Karpas-422 (cell line): ENCODE data around the gene MISFA. TPM values are rescaled to one million over a fixed set of nuclear protein-coding genes. Genes with fewer than 3 reads are reported as not detected.

Source experiments
- DNase-seq: peaks from one replicate; pipeline ENCODE4 v3.0.0-alpha.2; 2015
- H2AFZ ChIP-seq: fragments of 200-600 bp; sonication (generic); 2 replicates; pipeline ENCODE4 v1.6.1; 2014; ENCODE audit warnings: antibody characterized with exemption, low read length, mixed read lengths
- H3K27ac ChIP-seq: fragments of 200-600 bp; sonication (generic); 2 replicates; pipeline ENCODE4 v1.5.1; 2014; ENCODE audit warnings: mild to moderate bottlenecking, low read length, moderate library complexity
- H3K27me3 ChIP-seq: fragments of 200-600 bp; sonication (generic); 2 replicates; pipeline ENCODE4 v1.6.1; 2014; ENCODE audit warnings: low read length, mixed read lengths
- H3K36me3 ChIP-seq: fragments of 200-600 bp; sonication (generic); 2 replicates; pipeline ENCODE4 v1.6.1; 2014; ENCODE audit warnings: low read length, mixed read lengths; ENCODE audit not compliant: insufficient read depth
- H3K4me1 ChIP-seq: fragments of 200-600 bp; sonication (generic); 2 replicates; pipeline ENCODE4 v1.6.1; 2014; ENCODE audit warnings: mild to moderate bottlenecking, low read length, mixed read lengths
- H3K4me2 ChIP-seq: fragments of 200-600 bp; sonication (generic); 2 replicates; pipeline ENCODE4 v1.6.1; 2014; ENCODE audit warnings: low read length, low read depth, mild to moderate bottlenecking; ENCODE audit not compliant: poor library complexity, severe bottlenecking
- H3K4me3 ChIP-seq: fragments of 200-600 bp; sonication (generic); 2 replicates; pipeline ENCODE4 v1.5.1; 2014; ENCODE audit warnings: mild to moderate bottlenecking, antibody characterized with exemption, low read length, mixed read lengths
- H3K79me2 ChIP-seq: fragments of 200-600 bp; sonication (generic); 2 replicates; pipeline ENCODE4 v1.6.1; 2014; ENCODE audit warnings: mild to moderate bottlenecking, low read length, mixed read lengths
- H3K9ac ChIP-seq: fragments of 200-600 bp; sonication (generic); 2 replicates; pipeline ENCODE4 v1.6.0; 2014; ENCODE audit warnings: low read length
- H3K9me2 ChIP-seq: fragments of 200-600 bp; sonication (generic), shearing (Covaris generic); replicated peaks from 2 replicates; pipeline ENCODE4 v1.6.0; 2014; ENCODE audit warnings: mild to moderate bottlenecking, low read length, moderate library complexity; ENCODE audit not compliant: insufficient read depth
- H3K9me3 ChIP-seq: fragments of 300-700, 200-600 bp; sonication (generic); 2 replicates; pipeline ENCODE4 v1.6.1; 2014; ENCODE audit warnings: low read length, mixed read lengths
- H4K20me1 ChIP-seq: fragments of 200-600 bp; sonication (generic); 2 replicates; pipeline ENCODE4 v1.6.1; 2014; ENCODE audit warnings: mild to moderate bottlenecking, antibody characterized with exemption, low read length, low read depth; ENCODE audit not compliant: insufficient read depth
- total RNA-seq: library from RNA; depleted of rRNA; stranded (reverse); fragments of >200 nt; shearing (Covaris generic); gene quantifications from 2 replicates; pipeline ENCODE4 v1.2.3, GENCODE V29; 2014; ENCODE audit warnings: low replicate concordance; rRNA removed

Gene MISFA
- 1.2 TPM in 1 of 2 replicates, not detected in the other for total RNA-seq

DNA sequence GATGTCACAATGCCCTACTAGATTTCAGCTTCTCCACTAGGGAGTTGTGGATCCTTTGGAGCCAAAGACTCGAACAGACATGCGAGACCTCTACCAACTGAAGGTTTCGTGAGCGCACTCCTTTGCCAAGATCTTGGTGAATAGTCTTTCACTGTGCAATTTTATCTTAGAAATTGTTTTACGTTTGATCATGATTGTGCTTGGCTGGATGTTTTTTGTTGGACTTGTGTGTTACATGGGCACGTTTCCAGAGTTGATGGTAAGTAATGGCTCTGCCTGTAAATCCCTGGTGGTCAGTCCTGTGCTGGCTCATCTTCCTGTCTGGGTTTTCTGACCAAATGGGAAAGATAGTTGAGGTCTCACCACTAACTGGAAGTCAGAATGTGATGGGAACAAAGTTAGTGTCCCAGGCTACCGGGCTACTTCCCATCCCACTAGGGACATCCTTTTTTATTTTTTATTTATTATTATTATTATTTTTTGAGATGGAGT, at the start of gene MISFA:
TSS of gene MISFA (plus strand) at position 51 of the 492 bp plus-strand sequence. CDS start at position 191, 140 bp downstream.
- H3K9me3 ChIP-seq, result no peaks in the 10 kb centered on the region
- H3K27ac ChIP-seq, result no peak within 1 kb of the TSS
- no peaks in the 10 kb centered on the region for H3K79me2 ChIP-seq
- no peaks in the 10 kb centered on the region for H4K20me1 ChIP-seq
- no peaks in the 10 kb centered on the region for H3K36me3 ChIP-seq
- H3K4me2 ChIP-seq, result no peak within 1 kb of the TSS
- no peak within 1 kb of the TSS for H3K4me3 ChIP-seq
- H3K9ac ChIP-seq, result no peak within 1 kb of the TSS
- no peak for DNase-seq
- H3K4me1 ChIP-seq, result no peaks in the 10 kb centered on the region
- H2AFZ ChIP-seq, result no peak within 1 kb of the TSS
- H3K9me2 ChIP-seq, result no peaks in the 10 kb centered on the region
- H3K27me3 ChIP-seq, result no peaks in the 10 kb centered on the region

DNA sequence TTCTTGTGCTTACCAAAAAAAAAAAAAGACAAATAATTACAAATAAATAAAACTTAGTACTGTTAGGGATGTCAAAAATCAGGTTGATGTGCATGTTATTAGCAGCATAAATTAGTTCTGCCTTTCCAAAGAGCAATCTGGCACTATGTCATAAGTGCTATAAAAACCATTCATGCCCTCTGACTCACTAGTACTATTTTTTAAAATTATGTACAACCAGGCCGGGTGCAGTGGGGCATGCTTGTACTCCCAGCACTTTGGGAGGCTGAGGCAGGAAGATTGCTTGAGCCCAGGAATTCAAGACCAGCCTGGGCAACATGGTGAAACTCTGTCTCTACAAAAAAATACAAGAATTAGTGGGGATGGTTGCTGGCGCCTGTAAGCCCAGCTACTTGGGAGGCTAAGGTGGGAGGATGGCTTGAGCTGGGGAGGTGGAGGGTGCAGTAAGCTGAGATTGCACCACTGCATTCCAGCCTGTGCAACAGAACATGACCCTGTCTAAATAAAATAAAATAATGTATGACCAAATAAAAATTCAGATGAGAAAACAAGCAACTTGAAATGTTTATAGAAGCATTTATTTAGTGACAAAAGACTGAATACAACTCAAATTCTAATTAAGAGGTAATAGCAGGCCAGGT, 36.4 kb upstream of the MISFA start:
- Histone ChIP-seq H3K9me2 (no peaks in the 10 kb centered on the region), H3K27ac (no peak overlapping the region), H3K36me3 (peaks cover 3% of the 10 kb centered on the region; the same call in 1 of the 2 replicates), H3K4me1 (no peaks in the 10 kb centered on the region), H3K4me3 (no peak overlapping the region), H4K20me1 (no peaks in the 10 kb centered on the region), H3K79me2 (no peaks in the 10 kb centered on the region), H3K27me3 (no peaks in the 10 kb centered on the region), H3K9ac (no peak overlapping the region), H3K9me3 (no peaks in the 10 kb centered on the region), H3K4me2 (no peak overlapping the region), H2AFZ (no peak overlapping the region)
- no peak for DNase-seq

DNA sequence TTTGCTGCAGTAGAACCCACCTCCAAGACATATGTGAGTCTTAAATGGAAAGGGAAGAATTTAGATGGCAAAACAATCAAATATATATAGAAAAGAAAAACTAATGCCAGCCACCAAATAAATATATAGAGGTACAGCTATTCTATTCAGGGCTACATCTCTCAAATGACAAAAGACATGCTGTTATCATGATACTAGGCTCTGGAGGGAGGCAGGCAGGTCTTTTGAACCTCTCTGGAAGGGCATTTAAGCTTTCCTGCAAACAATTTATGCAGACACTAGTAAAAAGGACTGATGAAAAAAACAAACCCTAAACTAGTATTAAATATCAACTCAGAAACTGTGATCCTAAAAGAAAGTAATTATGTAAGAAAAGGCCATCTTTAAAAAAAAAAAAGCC, 35.4 kb upstream of the MISFA start:
- no peak overlapping the region for H3K9ac ChIP-seq
- H3K4me2 ChIP-seq, result no peak overlapping the region
- H3K9me3 ChIP-seq, result no peaks in the 10 kb centered on the region
- H3K36me3 ChIP-seq, result peaks cover 3% of the 10 kb centered on the region; the same call in 1 of the 2 replicates
- no peaks in the 10 kb centered on the region for H3K4me1 ChIP-seq
- no peak overlapping the region for H3K4me3 ChIP-seq
- no peaks in the 10 kb centered on the region for H3K9me2 ChIP-seq
- H2AFZ ChIP-seq, result no peak overlapping the region
- no peaks in the 10 kb centered on the region for H3K79me2 ChIP-seq
- no peaks in the 10 kb centered on the region for H3K27me3 ChIP-seq
- H3K27ac ChIP-seq, result no peak overlapping the region
- DNase-seq, result no peak
- no peaks in the 10 kb centered on the region for H4K20me1 ChIP-seq

GRCh38 chr11:18566406-18566805, 33.2 kb upstream of the MISFA start:
- Histone ChIP-seq H2AFZ (no peak overlapping the region), H3K27ac (no peak overlapping the region), H4K20me1 (no peaks in the 10 kb centered on the region), H3K9me3 (no peaks in the 10 kb centered on the region), H3K27me3 (no peaks in the 10 kb centered on the region), H3K9ac (no peak overlapping the region), H3K79me2 (no peaks in the 10 kb centered on the region), H3K4me1 (no peaks in the 10 kb centered on the region), H3K36me3 (peaks cover 10% of the 10 kb centered on the region; the same call in 1 of the 2 replicates), H3K9me2 (no peaks in the 10 kb centered on the region), H3K4me2 (no peak overlapping the region), H3K4me3 (no peak overlapping the region)
- no peak for DNase-seq

GRCh38 chr11:18567081-18567480, 32.5 kb upstream of the MISFA start:
- no peak overlapping the region for H3K9ac ChIP-seq
- H3K79me2 ChIP-seq, result no peaks in the 10 kb centered on the region
- H3K9me2 ChIP-seq, result no peaks in the 10 kb centered on the region
- no peak overlapping the region for H2AFZ ChIP-seq
- no peaks in the 10 kb centered on the region for H3K9me3 ChIP-seq
- no peaks in the 10 kb centered on the region for H4K20me1 ChIP-seq
- H3K27me3 ChIP-seq, result no peaks in the 10 kb centered on the region
- H3K27ac ChIP-seq, result no peak overlapping the region
- no peaks in the 10 kb centered on the region for H3K4me1 ChIP-seq
- no peak overlapping the region for H3K4me3 ChIP-seq
- H3K36me3 ChIP-seq, result peaks cover 10% of the 10 kb centered on the region; the same call in 1 of the 2 replicates
- H3K4me2 ChIP-seq, result no peak overlapping the region
- DNase-seq, result no peak

- H4K20me1 ChIP-seq, result no peaks in the 10 kb centered on the region
- no peaks in the 10 kb centered on the region for H3K9me2 ChIP-seq
- no peaks in the 10 kb centered on the region for H3K4me1 ChIP-seq
- no peak overlapping the region for H3K4me3 ChIP-seq
- H3K9me3 ChIP-seq, result no peaks in the 10 kb centered on the region
- H3K27ac ChIP-seq, result no peak overlapping the region
- no peak overlapping the region for H2AFZ ChIP-seq
- H3K4me2 ChIP-seq, result no peak overlapping the region
- H3K9ac ChIP-seq, result no peak overlapping the region
- H3K27me3 ChIP-seq, result no peaks in the 10 kb centered on the region
- no peak for DNase-seq
- H3K79me2 ChIP-seq, result no peaks in the 10 kb centered on the region
- H3K36me3 ChIP-seq, result peaks cover 3% of the 10 kb centered on the region; the same call in 1 of the 2 replicates
These were observed 24.2 kb upstream of the MISFA start for GRCh38 chr11:18575361-18575760.

DNA sequence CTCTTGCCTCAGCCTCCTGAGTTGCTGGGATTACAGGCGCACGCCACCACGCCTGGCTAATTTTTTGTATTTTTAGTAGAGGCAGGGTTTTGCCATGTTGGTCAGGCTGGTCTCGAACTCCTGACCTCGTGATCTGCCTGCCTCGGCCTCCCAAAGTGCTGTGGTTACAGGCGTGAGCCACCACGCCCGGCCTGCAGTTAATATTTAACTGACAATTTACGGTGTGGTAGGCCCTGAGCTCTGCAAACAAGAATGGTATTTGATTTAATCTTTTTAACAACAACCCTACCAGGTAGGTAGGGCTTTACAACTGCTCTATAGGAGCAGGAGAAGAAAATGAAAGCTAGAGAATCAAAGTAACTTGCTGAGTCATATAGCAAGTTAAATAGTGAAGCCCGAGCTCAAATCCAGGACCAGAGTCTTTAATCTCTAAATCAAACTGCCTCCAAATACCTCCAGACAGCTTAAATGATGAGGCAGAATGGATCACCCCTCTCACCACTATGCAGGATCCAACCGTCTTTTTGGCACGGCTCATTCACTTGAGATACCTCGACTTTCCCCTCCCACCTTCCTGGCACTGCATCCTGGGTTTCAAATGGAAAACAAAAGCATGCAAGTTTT, 20.5 kb upstream of the MISFA start:
- Histone ChIP-seq H3K4me2 (no peak overlapping the region), H3K9me2 (no peaks in the 10 kb centered on the region)

GRCh38 chr11:18580113-18580766, 19.3 kb upstream of the MISFA start:
- Histone ChIP-seq H3K27ac (no peak overlapping the region), H2AFZ (no peak overlapping the region), H3K79me2 (no peaks in the 10 kb centered on the region)

More for the DNA sequence above, 20.5 kb upstream of the MISFA start:
- no peak overlapping the region for H3K27ac ChIP-seq
- H2AFZ ChIP-seq, result no peak overlapping the region
- no peak for DNase-seq
- H3K4me1 ChIP-seq, result no peaks in the 10 kb centered on the region
- H3K9ac ChIP-seq, result no peak overlapping the region
- no peak overlapping the region for H3K4me3 ChIP-seq
- peaks cover 3% of the 10 kb centered on the region; the same call in 1 of the 2 replicates for H3K36me3 ChIP-seq
- H3K79me2 ChIP-seq, result no peaks in the 10 kb centered on the region
- no peaks in the 10 kb centered on the region for H4K20me1 ChIP-seq
- no peaks in the 10 kb centered on the region for H3K27me3 ChIP-seq
- H3K9me3 ChIP-seq, result no peaks in the 10 kb centered on the region

More at GRCh38 chr11:18580113-18580766, 19.3 kb upstream of the MISFA start:
- H3K27me3 ChIP-seq, result no peaks in the 10 kb centered on the region
- no peaks in the 10 kb centered on the region for H3K4me1 ChIP-seq
- no peak overlapping the region for H3K9ac ChIP-seq
- H3K4me3 ChIP-seq, result no peak overlapping the region
- H3K9me3 ChIP-seq, result no peaks in the 10 kb centered on the region
- DNase-seq, result no peak
- H3K36me3 ChIP-seq, result no peaks in the 10 kb centered on the region
- no peaks in the 10 kb centered on the region for H4K20me1 ChIP-seq
- no peaks in the 10 kb centered on the region for H3K9me2 ChIP-seq
- H3K4me2 ChIP-seq, result no peak overlapping the region
